GM21529 (cell line): ENCODE measurements around the gene TSGA10IP.

Experiments
- ATAC-seq: cut with Tn5 transposase; IDR thresholded peaks from one replicate; pipeline ENCODE4 v1.9.1; 2021; ENCODE audit not compliant: unreplicated experiment

Gene TSGA10IP

GRCh38 chr11:65945430-65945911, at the start of gene TSGA10IP:
Gene TSGA10IP, plus strand, starts transcription at chr11:65945480. Its CDS starts 196 bp downstream, at chr11:65945676.
- ATAC-seq, result no peak

DNA sequence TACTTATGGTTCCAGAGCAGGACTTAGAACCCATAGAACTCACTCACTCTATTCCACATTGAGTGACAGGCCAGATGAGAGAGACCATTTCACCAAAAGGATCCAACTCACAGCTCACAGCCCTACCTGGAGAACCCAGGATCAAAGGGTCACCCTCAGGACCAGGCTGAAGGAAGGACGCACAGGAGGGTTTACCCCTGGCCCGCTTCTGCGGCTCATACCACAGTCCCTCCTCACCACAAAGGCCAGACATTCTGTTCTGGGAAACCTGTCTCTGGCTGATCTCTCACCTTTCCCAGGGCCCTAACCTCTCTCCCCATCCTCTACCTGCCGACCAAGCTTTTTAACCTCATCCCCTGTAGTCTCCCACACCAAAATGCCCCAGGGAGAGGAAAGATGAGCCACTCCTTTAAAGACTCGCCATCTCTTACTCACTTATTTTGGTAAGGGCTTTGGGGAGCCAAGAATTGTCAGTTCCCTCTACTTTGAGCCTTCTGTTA, 49.7 kb upstream of the TSGA10IP start:
- no peak for ATAC-seq

GRCh38 chr11:65896034-65896999, 49.0 kb upstream of the TSGA10IP start:
- ATAC-seq, result no peak

DNA sequence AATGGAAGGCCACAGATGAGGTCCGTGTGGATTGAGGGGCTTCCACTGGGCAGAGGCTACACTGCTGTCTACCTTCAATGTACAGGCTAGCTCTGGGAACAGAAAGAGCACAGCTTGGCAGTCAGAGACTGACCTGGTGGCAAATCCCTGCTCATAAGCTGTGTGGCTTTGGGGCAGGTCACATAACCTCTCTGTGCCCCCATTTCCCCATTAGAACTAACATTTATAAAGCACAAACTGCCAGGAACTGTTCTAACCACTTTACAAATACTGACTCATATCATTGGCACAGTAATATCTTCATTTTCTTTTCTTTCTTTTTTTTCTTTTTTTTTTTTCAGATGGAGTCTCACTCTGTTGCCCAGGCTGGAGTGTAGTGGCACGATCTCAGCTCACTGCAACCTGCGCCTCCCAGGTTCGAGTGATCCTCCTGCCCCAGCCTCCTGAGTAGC, 48.2 kb upstream of the TSGA10IP start:
- ATAC-seq, result no peak

DNA sequence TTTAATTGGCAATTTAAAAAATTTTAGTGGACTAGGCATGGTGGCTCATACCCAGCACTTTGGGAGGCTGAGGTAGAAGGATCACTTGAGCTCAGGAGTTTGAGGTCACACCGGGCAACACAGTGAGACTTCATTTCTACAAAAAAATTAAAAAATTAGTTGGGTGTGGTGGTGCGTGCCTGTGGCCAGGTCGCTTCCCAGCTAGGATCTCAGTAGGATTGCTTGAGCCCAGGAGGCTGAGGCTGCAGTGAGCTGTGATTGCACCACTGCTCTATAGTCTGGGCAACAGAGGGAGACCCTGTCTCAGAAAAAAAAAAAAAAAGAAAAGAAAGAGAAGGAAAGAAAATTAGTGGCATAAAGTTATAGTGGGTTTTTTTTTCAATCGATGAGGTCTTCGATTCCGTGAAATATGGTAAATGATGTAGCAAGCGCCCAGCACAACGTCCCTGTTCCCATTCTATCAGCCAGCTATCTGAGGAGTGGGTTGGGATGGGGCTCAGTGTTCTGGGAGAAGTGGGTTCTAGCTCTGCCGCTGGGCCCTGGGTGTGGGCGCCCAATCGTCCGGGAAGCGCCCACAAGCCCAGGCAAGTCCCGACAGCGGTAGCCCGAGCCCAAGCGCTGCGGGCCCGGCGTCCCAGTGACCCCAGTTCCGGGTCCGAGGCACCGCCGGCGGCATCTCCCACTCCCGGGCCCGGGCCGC, 46.5 kb upstream of the TSGA10IP start:
- ATAC-seq, result no peak

- no peak for ATAC-seq
These were observed 45.7 kb upstream of the TSGA10IP start for GRCh38 chr11:65899356-65900124.

- ATAC-seq, result peak; percentile 79
These were observed 45.0 kb upstream of the TSGA10IP start, which contains the start of gene FOSL1 for GRCh38 chr11:65900125-65900898. Gene FOSL1, minus strand, starts transcription at chr11:65900388. Its CDS starts 49 bp downstream, at chr11:65900339.

GRCh38 chr11:65900899-65901180, 44.4 kb upstream of the TSGA10IP start:
- no peak for ATAC-seq

GRCh38 chr11:65903068-65903481, 42.2 kb upstream of the TSGA10IP start:
- ATAC-seq, result no peak

DNA sequence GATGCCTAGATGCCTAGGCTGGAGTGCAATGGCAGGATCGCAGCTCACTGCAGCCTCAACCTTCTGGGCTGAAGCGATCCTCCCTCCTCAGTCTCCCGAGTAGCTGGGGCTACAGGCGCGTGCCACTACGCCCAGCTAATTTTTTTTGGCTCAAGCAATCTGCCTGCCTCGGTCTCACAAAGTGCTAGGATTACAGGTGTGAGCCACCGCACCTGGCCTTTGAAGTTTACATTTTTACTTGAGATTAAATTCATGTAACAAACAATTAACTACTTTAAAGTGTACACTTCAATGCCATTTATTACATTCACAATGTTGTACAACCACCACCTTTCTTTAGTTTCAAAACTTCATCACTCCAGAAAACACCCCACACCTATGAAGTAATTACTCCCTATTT, 41.6 kb upstream of the TSGA10IP start:
- no peak for ATAC-seq

DNA sequence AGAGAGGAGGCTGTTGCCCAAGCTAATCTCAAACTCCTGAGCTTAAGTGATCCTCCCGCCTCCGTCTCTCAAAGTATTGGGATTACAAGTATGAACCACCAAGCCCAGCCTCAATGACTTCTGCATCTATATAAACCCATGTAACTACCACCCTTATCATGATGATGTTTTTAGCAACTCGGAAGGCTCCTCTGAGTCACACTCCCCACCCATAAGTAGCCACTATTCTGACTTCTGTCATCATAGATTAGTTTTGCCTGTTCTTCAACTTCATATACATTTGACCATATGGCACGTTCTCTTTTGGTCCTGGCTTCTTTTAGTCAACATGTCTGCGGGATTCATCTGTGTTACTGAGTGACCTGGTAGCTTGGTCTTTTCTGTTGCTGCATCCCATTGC, 38.7 kb upstream of the TSGA10IP start:
- no peak for ATAC-seq

DNA sequence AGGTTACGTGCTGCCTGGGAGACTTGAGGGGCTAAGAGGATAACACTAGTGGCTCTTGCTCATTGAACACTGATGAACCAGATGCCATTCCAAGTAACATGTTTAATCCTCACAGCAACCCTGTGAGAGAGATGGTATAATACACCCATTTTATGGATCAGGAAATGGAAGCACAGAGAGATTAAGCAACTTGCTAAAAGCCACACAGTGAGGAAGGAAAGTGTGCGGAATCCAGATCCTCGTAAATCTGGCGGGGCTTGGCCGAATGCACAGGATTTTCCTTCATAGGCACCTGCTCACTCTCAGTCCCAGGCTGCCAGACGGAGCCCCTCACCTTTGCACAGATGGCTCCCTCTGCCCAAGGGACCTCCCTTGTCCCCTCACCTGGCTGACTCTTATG, 37.4 kb upstream of the TSGA10IP start:
- ATAC-seq, result no peak

- ATAC-seq, result no peak
These were observed 33.4 kb upstream of the TSGA10IP start for GRCh38 chr11:65911682-65912568.

GRCh38 chr11:65912845-65913244, 32.4 kb upstream of the TSGA10IP start:
- no peak for ATAC-seq

- ATAC-seq, result no peak
These were observed 30.0 kb upstream of the TSGA10IP start for GRCh38 chr11:65915101-65915820.

GRCh38 chr11:65915821-65916251, 29.4 kb upstream of the TSGA10IP start:
- no peak for ATAC-seq

DNA sequence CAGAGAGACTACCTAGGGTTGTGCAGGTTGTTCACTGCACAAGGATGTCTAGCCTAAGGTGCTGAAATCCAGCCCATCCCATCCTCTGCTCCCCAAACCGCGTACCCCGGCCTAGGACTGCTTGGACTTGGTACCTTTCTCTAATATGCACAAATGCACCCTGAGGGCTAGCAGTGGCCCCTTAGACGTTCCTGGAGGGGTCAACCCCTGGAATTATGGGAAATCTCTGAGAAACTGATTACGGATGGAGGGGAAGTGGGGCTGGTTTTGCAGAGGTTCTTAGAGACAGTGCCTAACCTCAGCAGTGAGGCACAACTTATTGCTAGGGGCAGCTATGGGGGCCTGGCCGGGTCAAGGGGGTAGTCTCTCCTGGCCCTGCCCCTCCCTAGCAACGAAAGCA, 28.9 kb upstream of the TSGA10IP start:
- ATAC-seq, result no peak

GRCh38 chr11:65917077-65917433, 28.2 kb upstream of the TSGA10IP start:
- no peak for ATAC-seq
